GM12878 (cell line): Measurements from ENCODE around the gene EBF3.

ENCODE experiments used
- NBN ChIP-seq: fragments of 450-650 bp; IDR thresholded peaks from 2 replicates; pipeline ENCODE4 v1.6.1; 2016
- POLR2A ChIP-seq: IDR thresholded peaks from 2 replicates; pipeline ENCODE4 v1.6.1; 2011; ENCODE audit warnings: low read depth, mild to moderate bottlenecking, low read length
- SKIL ChIP-seq: fragments of 450-650 bp; IDR thresholded peaks from 2 replicates; pipeline ENCODE4 v1.6.1; 2017; ENCODE audit warnings: mild to moderate bottlenecking, low read depth, inconsistent platforms; ENCODE audit not compliant: poor library complexity, severe bottlenecking
- SP1 ChIP-seq: IDR thresholded peaks from one replicate; pipeline ENCODE4 v1.6.1; 2011; ENCODE audit warnings: low read depth, low read length
- TF ChIP-seq, protein P1 (sequence below), 3 experiments: IDR thresholded peaks in 2 of 3; conservative IDR thresholded peaks in 1 of 3; 2 replicates each; pipeline ENCODE4 v1.5.1; 2011; ENCODE audit warnings: low read depth in 3 of 3, low read length in 3 of 3, mild to moderate bottlenecking in 3 of 3, control low read depth in 2 of 3, moderate library complexity in 2 of 3, inconsistent platforms in 1 of 3, mixed read lengths in 1 of 3; ENCODE audit not compliant: control insufficient read depth in 2 of 3, insufficient read depth in 1 of 3; ENCODE audit errors: extremely low read depth in 1 of 3

GRCh38 chr10:129850316-129850715 is 113.8 kb downstream of the EBF3 start:
- no peak for TF ChIP-seq NBN
- TF ChIP-seq POLR2A, result no peak
- no peak for TF ChIP-seq SKIL
- TF ChIP-seq, protein P1, sequence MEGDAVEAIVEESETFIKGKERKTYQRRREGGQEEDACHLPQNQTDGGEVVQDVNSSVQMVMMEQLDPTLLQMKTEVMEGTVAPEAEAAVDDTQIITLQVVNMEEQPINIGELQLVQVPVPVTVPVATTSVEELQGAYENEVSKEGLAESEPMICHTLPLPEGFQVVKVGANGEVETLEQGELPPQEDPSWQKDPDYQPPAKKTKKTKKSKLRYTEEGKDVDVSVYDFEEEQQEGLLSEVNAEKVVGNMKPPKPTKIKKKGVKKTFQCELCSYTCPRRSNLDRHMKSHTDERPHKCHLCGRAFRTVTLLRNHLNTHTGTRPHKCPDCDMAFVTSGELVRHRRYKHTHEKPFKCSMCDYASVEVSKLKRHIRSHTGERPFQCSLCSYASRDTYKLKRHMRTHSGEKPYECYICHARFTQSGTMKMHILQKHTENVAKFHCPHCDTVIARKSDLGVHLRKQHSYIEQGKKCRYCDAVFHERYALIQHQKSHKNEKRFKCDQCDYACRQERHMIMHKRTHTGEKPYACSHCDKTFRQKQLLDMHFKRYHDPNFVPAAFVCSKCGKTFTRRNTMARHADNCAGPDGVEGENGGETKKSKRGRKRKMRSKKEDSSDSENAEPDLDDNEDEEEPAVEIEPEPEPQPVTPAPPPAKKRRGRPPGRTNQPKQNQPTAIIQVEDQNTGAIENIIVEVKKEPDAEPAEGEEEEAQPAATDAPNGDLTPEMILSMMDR (IDR thresholded peaks at IDR 0.05 in 2 of 3, conservative IDR thresholded peaks at IDR 0.05 in 1 of 3; ENCODE audit: control insufficient read depth in 2 of 3, extremely low read depth in 1 of 3, insufficient read depth in 1 of 3, low read depth in 3 of 3, low read length in 3 of 3), result no peak
- no peak for TF ChIP-seq SP1
